Breast epithelium (tissue), 4 donors: ENCODE measurements around the gene VASP. TPM values are rescaled to one million over a fixed set of nuclear protein-coding genes. Genes with fewer than 3 reads are reported as not detected.

ENCODE experiments used
- DNase-seq, 2 donors: peaks; one replicate each; pipeline ENCODE4 v3.0.0-alpha.2; 2019; ENCODE audit warnings: low spot score in 2 of 2
- H3K27ac ChIP-seq, 2 donors: fragments of 200-600 bp; sonication (generic) in 1 of 2; one replicate each; pipeline ENCODE4 v1.5.1; 2016 to 2019; ENCODE audit warnings: mild to moderate bottlenecking in 1 of 2
- H3K27me3 ChIP-seq, 2 donors: fragments of 200-600 bp; sonication (generic) in 1 of 2; one replicate each; pipeline versions ENCODE4 v1.5.1 to v1.6.0; 2017 to 2019; ENCODE audit warnings: control low read depth in 1 of 2, mild to moderate bottlenecking in 1 of 2
- H3K36me3 ChIP-seq: fragments of 200-600 bp; one replicate; pipeline ENCODE4 v1.5.1; 2019
- H3K4me1 ChIP-seq, 2 donors: fragments of 200-600 bp; sonication (generic); one replicate each; pipeline ENCODE4 v1.5.1; 2016 to 2019; ENCODE audit warnings: control low read depth in 1 of 2
- H3K4me3 ChIP-seq, 3 donors: fragments of 200-600 bp; sonication (generic); 1 replicate in 2 of 3; 2 replicates in 1 of 3; pipeline ENCODE4 v1.5.1; 2016 to 2019; ENCODE audit warnings: mild to moderate bottlenecking in 3 of 3, moderate library complexity in 2 of 3
- H3K9me3 ChIP-seq, 2 donors: fragments of 200-600 bp; sonication (generic) in 1 of 2; one replicate each; pipeline ENCODE4 v1.5.1; 2016 to 2019; ENCODE audit warnings: control low read depth in 1 of 2
- CTCF ChIP-seq, 3 donors: fragments of 450-650 bp; IDR thresholded peaks; one replicate each; pipeline ENCODE4 v1.5.1; 2016 to 2017; ENCODE audit warnings: antibody characterized with exemption in 3 of 3, mild to moderate bottlenecking in 3 of 3, moderate library complexity in 3 of 3
- POLR2A ChIP-seq: fragments of 450-650 bp; IDR thresholded peaks from one replicate; pipeline ENCODE4 v1.6.1; 2016; ENCODE audit warnings: antibody characterized with exemption, mild to moderate bottlenecking, moderate library complexity
- POLR2AphosphoS5 ChIP-seq, 3 donors: sonication (generic); formaldehyde crosslinking; IDR thresholded peaks; one replicate each; pipeline ENCODE4 v1.6.1; 2017; ENCODE audit warnings: antibody characterized with exemption in 3 of 3
- intact Hi-C: fragments of 100-400 bp; cut with DNase I; formaldehyde crosslinking; loops from one replicate; pipeline ENCODE4 v1.15.1; 2023; ENCODE audit warnings: low total_unique reads
- total RNA-seq, 3 donors: library from RNA; depleted of rRNA; stranded (reverse); fragments of >200 nt; gene quantifications; one replicate each; pipeline ENCODE4 v1.1.0, GENCODE V29; 2016

The VASP gene
- total RNA-seq, 3 donors from 2014 or later = 31.8 to 61.6 (median 52.2) TPM

- intact Hi-C loops = loop anchor here (10.0 kb wide), 1 partner anchor 50 kb away; the partner anchor contains the start of gene ERCC1
- no peaks in the 10 kb centered on the region for H3K27me3 ChIP-seq
- peaks cover 0 to 5% of the 10 kb centered on the region in 2 donors for H3K4me1 ChIP-seq
- peak in 1 of 3 donors; percentile 66 for TF ChIP-seq POLR2AphosphoS5 (IDR thresholded peaks at IDR 0.05)
- no peak for TF ChIP-seq CTCF (IDR thresholded peaks at IDR 0.05)
- no peak overlapping the region for H3K27ac ChIP-seq
- no peak for DNase-seq
- H3K36me3 ChIP-seq = no peaks in the 10 kb centered on the region
- H3K4me3 ChIP-seq = no peak overlapping the region
- H3K9me3 ChIP-seq = no peaks in the 10 kb centered on the region
These were observed 32.4 kb upstream of the VASP start for GRCh38 chr19:45474606-45475521.

GRCh38 chr19:45475537-45476291 lies 31.6 kb upstream of the VASP start:
- Histone ChIP-seq H3K4me3 (no peak overlapping the region), H3K36me3 (no peaks in the 10 kb centered on the region), H3K27ac (no peak overlapping the region), H3K9me3 (no peaks in the 10 kb centered on the region), H3K27me3 (no peaks in the 10 kb centered on the region), H3K4me1 (no peaks in the 10 kb centered on the region)
- intact Hi-C loops = loop anchor here (10.0 kb wide), 1 partner anchor 51 kb away; the partner anchor contains the start of gene ERCC1
- DNase-seq = no peak
- TF ChIP-seq POLR2A (no peak), CTCF (IDR thresholded peaks at IDR 0.05) (no peak), POLR2AphosphoS5 (IDR thresholded peaks at IDR 0.05) (no peak)

GRCh38 chr19:45476304-45476703 lies 31.0 kb upstream of the VASP start:
- intact Hi-C loops = loop anchor here (10.0 kb wide), 1 partner anchor 52 kb away; the partner anchor contains the start of gene ERCC1
- no peak overlapping the region for H3K27ac ChIP-seq

GRCh38 chr19:45477186-45477585 lies 30.1 kb upstream of the VASP start:
- no peaks in the 10 kb centered on the region for H3K4me1 ChIP-seq
- intact Hi-C loops = loop anchor here (10.0 kb wide), 1 partner anchor 52 kb away; the partner anchor contains the start of gene ERCC1
- no peaks in the 10 kb centered on the region for H3K36me3 ChIP-seq
- DNase-seq = no peak
- no peaks in the 10 kb centered on the region for H3K9me3 ChIP-seq
- no peak overlapping the region for H3K4me3 ChIP-seq
- no peak for TF ChIP-seq POLR2AphosphoS5 (IDR thresholded peaks at IDR 0.05)
- no peak for TF ChIP-seq CTCF (IDR thresholded peaks at IDR 0.05)
- TF ChIP-seq POLR2A = no peak
- H3K27me3 ChIP-seq = no peaks in the 10 kb centered on the region
- H3K27ac ChIP-seq = no peak overlapping the region

More at GRCh38 chr19:45476304-45476703, 31.0 kb upstream of the VASP start:
- TF ChIP-seq CTCF (IDR thresholded peaks at IDR 0.05) = no peak
- no peak for TF ChIP-seq POLR2A
- TF ChIP-seq POLR2AphosphoS5 (IDR thresholded peaks at IDR 0.05) = peak in 1 of 3 donors; percentile 74
- DNase-seq = no peak
- no peaks in the 10 kb centered on the region for H3K36me3 ChIP-seq
- no peak overlapping the region for H3K4me3 ChIP-seq
- no peaks in the 10 kb centered on the region for H3K9me3 ChIP-seq
- H3K4me1 ChIP-seq = no peaks in the 10 kb centered on the region
- no peaks in the 10 kb centered on the region for H3K27me3 ChIP-seq
